K562 (cell line): ENCODE results near the gene CCL27. TPM values are rescaled to one million over a fixed set of nuclear protein-coding genes. Genes with fewer than 3 reads are reported as not detected.

Experiments
- ATAC-seq: fragments of 200-7000 bp; cut with Tn5 transposase; 3 replicates; pipeline ENCODE4 v1.9.1; 2020; ENCODE audit warnings: moderate library complexity
- BruUV-seq: library from RNA; stranded (reverse); fragments of 400-500 nt; replicated peaks from 2 replicates; lab custom pipeline; 2021; lab: Mats Ljungman, UMichigan
- CTCF ChIA-PET: fragments of 300-600 bp; formaldehyde crosslinking; extraction: SDS; loops from one replicate; lab custom pipeline; 2021; ENCODE audit warnings: low intra/inter-chr PET ratio; lab: Yijun Ruan, JAX
- POLR2A ChIA-PET: fragments of 300-600, 350-650 bp; sonication (Branson Sonifier 250); formaldehyde crosslinking; extraction: SDS; loops from one replicate; lab custom pipeline; 2021; ENCODE audit warnings: antibody characterized with exemption, inconsistent platforms; lab: Yijun Ruan, JAX
- DNase-seq, 4 experiments: peaks; one replicate each; pipeline versions ENCODE4 v3.0.0 to v3.0.0-alpha.2; 2011 to 2018; ENCODE audit warnings: low spot score in 3 of 4, mixed read lengths in 3 of 4; ENCODE audit errors: extremely low read depth in 1 of 4
- FAIRE-seq: peaks from 2 replicates; lab custom pipeline; 2011; peaks lifted over from hg19 to GRCh38; lab: Jason Lieb, UNC
- H2AFZ ChIP-seq: 2 replicates; pipeline ENCODE4 v1.6.0; 2011; ENCODE audit warnings: low read depth, low read length, control low read depth, inconsistent platforms
- H3K27ac ChIP-seq: fragments of 200-600 bp; 3 replicates; pipeline ENCODE4 v1.8.0; 2011; ENCODE audit warnings: low read depth, mild to moderate bottlenecking, control low read depth, inconsistent platforms, low read length, moderate library complexity, mixed read lengths; ENCODE audit errors: extremely low read depth
- H3K27me3 ChIP-seq, 2 experiments: fragments of 300-600 bp in 1 of 2; 2 replicates in 1 of 2; 3 replicates in 1 of 2; pipeline versions ENCODE4 v1.6.0 to v1.8.0; 2011; ENCODE audit warnings: inconsistent platforms in 2 of 2, low read length in 2 of 2, mild to moderate bottlenecking in 1 of 2, mixed read lengths in 1 of 2, moderate library complexity in 1 of 2; ENCODE audit not compliant: control insufficient read depth in 2 of 2, insufficient read depth in 2 of 2
- H3K36me3 ChIP-seq: fragments of 300-600 bp; 3 replicates; pipeline ENCODE4 v1.8.0; 2011; ENCODE audit warnings: mild to moderate bottlenecking, low read length, inconsistent platforms; ENCODE audit not compliant: control insufficient read depth, insufficient read depth
- H3K4me1 ChIP-seq, 2 experiments: fragments of 200-600 bp in 1 of 2; replicated peaks in 1 of 2; 2 replicates in 1 of 2; 3 replicates in 1 of 2; pipeline versions ENCODE4 v1.5.1 to v1.8.0; 2011; ENCODE audit warnings: inconsistent platforms in 2 of 2, low read length in 2 of 2, mild to moderate bottlenecking in 1 of 2, mixed read lengths in 1 of 2, moderate library complexity in 1 of 2; ENCODE audit not compliant: control insufficient read depth in 2 of 2, insufficient read depth in 2 of 2
- H3K4me2 ChIP-seq: 2 replicates; pipeline ENCODE4 v1.6.1; 2011; ENCODE audit warnings: low read length, control low read depth, inconsistent platforms, mixed read lengths; ENCODE audit not compliant: insufficient read depth
- H3K4me3 ChIP-seq: fragments of 200-600 bp; sonication (generic), shearing (Covaris generic); 2 replicates; pipeline ENCODE4 v1.5.1; 2016; ENCODE audit warnings: control low read depth, inconsistent platforms
- H3K79me2 ChIP-seq: fragments of 200-600 bp; 3 replicates; pipeline ENCODE4 v1.8.0; 2011; ENCODE audit warnings: low read length, inconsistent platforms; ENCODE audit not compliant: control insufficient read depth, insufficient read depth
- H3K9ac ChIP-seq, 2 experiments: 2 replicates each; pipeline versions ENCODE4 v1.6.0 to v1.6.1; 2011; ENCODE audit warnings: low read depth in 2 of 2, low read length in 2 of 2, control low read depth in 1 of 2, inconsistent platforms in 1 of 2, mild to moderate bottlenecking in 1 of 2, mixed read lengths in 1 of 2; ENCODE audit not compliant: insufficient read depth in 1 of 2
- H3K9me1 ChIP-seq: one replicate; pipeline ENCODE4 v1.6.0; 2011; ENCODE audit warnings: inconsistent platforms, mild to moderate bottlenecking, low read length, moderate library complexity; ENCODE audit not compliant: control insufficient read depth, insufficient read depth
- H3K9me3 ChIP-seq: replicated peaks from 2 replicates; pipeline ENCODE4 v1.5.1; 2011; ENCODE audit warnings: low read depth, low read length, inconsistent platforms; ENCODE audit not compliant: control insufficient read depth, insufficient read depth
- H4K20me1 ChIP-seq: replicated peaks from 2 replicates; pipeline ENCODE4 v1.6.1; 2011; ENCODE audit warnings: low read length, inconsistent platforms, mixed read lengths; ENCODE audit not compliant: control insufficient read depth, insufficient read depth
- ASH1L ChIP-seq: fragments of 450-650 bp; IDR thresholded peaks from 2 replicates; pipeline ENCODE4 v1.6.1; 2018; ENCODE audit warnings: borderline replicate concordance, mild to moderate bottlenecking, low read depth; ENCODE audit not compliant: partially characterized antibody
- JUNB ChIP-seq: fragments of 450-650 bp; formaldehyde crosslinking; conservative IDR thresholded peaks from 2 replicates; pipeline ENCODE4 v1.4.0; 2020; ENCODE audit warnings: mild to moderate bottlenecking
- KHSRP ChIP-seq: fragments of 450-650 bp; IDR thresholded peaks from 2 replicates; pipeline ENCODE4 v1.6.1; 2017
- NUFIP1 ChIP-seq: fragments of 450-650 bp; IDR thresholded peaks from 2 replicates; pipeline ENCODE4 v1.6.1; 2018; ENCODE audit not compliant: partially characterized antibody
- SREBF1 ChIP-seq: fragments of 150-350 bp; IDR thresholded peaks from 2 replicates; pipeline ENCODE4 v1.6.1; 2014; ENCODE audit warnings: antibody characterized with exemption, low read depth, low read length, borderline replicate concordance
- YY1 ChIP-seq, 3 experiments: IDR thresholded peaks; 2 replicates each; pipeline ENCODE4 v1.6.1; 2011; ENCODE audit warnings: low read length in 2 of 3, mild to moderate bottlenecking in 2 of 3, moderate library complexity in 2 of 3, borderline replicate concordance in 1 of 3, control low read depth in 1 of 3, low read depth in 1 of 3; ENCODE audit not compliant: insufficient read depth in 3 of 3, insufficient replicate concordance in 2 of 3, control insufficient read depth in 1 of 3, insufficient read length in 1 of 3; ENCODE audit errors: extremely low read depth in 1 of 3
- ZNF707 ChIP-seq: fragments of 250-450 bp; sonication (Bioruptor Pico); conservative IDR thresholded peaks from 2 replicates; pipeline ENCODE4 v1.8.0; 2022; ENCODE audit warnings: inconsistent platforms, mild to moderate bottlenecking, moderate library complexity
- ZNF766 ChIP-seq: fragments of 200-800 bp; sonication (Bioruptor generic); conservative IDR thresholded peaks from 2 replicates; pipeline ENCODE4 v1.6.1; 2016; ENCODE audit warnings: missing genetic modification characterization, missing compliant biosample characterization
- WGBS: fragments of 100-300 bp; shearing (Covaris generic); methylation state at CpG from one replicate; pipeline ENCODE4 v1.1.6; 2016; ENCODE audit warnings: low coverage, mixed read lengths; ENCODE audit not compliant: insufficient coverage; ENCODE audit errors: missing lambda C conversion rate; 5-methylcytosine and 5-hydroxymethylcytosine counted together
- in situ Hi-C: fragments of 300-500 bp; cut with MboI; formaldehyde crosslinking; loops from 4 replicates; pipeline ENCODE4 v1.15.0; 2018; ENCODE audit warnings: inconsistent platforms, mixed read lengths
- intact Hi-C: fragments of 100-400 bp; cut with micrococcal nuclease; formaldehyde crosslinking; loops from 2 replicates; pipeline ENCODE4 v1.14.2; 2022
- polyA plus RNA-seq, 8 experiments: library from polyadenylated mRNA; depleted of rRNA in 4 of 8; stranded (reverse) in 5 of 8; unstranded in 3 of 8; fragments of >200 nt; fragmentation: Nextera tagmentation in 2 of 8; fragmentation: Illumina TruSeq in 1 of 8; extraction: Ambion mirVana in 2 of 8; extraction: Trizol in 1 of 8; gene quantifications; 2 replicates each; pipeline versions ENCODE4 v1.2.1 to v1.2.3, GENCODE V29; 2011 to 2014; ENCODE audit warnings: inconsistent platforms in 1 of 8, missing spikeins in 1 of 8
- total RNA-seq, 7 experiments: library from RNA; depleted of rRNA in 6 of 7; stranded (reverse); fragments of >200 nt in 6 of 7; fragmentation: Illumina TruSeq in 2 of 7; extraction: Trizol in 2 of 7; gene quantifications; 2 replicates each; pipeline versions ENCODE4 v1.2.1 to v1.2.3, GENCODE V29; 2011 to 2021; ENCODE audit warnings: low replicate concordance in 1 of 7
- TF ChIP-seq, protein P1 (sequence below): fragments of 250-450 bp; sonication (Bioruptor Pico); IDR thresholded peaks from 2 replicates; pipeline ENCODE4 v1.8.0; 2022; ENCODE audit warnings: moderate library complexity, mild to moderate bottlenecking, inconsistent platforms
- TF ChIP-seq, protein P2 (sequence below): fragments of 250-450 bp; sonication (Bioruptor Pico); IDR thresholded peaks from 2 replicates; pipeline ENCODE4 v1.4.0; 2020; ENCODE audit warnings: mild to moderate bottlenecking, moderate library complexity

Gene CCL27
- total and polyA plus RNA-seq, 9 of the 15 experiments (the other 6 are each of a cell fraction or from before 2014, with no cell fraction given): 0.10 to 0.53 (median 0.27) TPM; not detected in 5

DNA sequence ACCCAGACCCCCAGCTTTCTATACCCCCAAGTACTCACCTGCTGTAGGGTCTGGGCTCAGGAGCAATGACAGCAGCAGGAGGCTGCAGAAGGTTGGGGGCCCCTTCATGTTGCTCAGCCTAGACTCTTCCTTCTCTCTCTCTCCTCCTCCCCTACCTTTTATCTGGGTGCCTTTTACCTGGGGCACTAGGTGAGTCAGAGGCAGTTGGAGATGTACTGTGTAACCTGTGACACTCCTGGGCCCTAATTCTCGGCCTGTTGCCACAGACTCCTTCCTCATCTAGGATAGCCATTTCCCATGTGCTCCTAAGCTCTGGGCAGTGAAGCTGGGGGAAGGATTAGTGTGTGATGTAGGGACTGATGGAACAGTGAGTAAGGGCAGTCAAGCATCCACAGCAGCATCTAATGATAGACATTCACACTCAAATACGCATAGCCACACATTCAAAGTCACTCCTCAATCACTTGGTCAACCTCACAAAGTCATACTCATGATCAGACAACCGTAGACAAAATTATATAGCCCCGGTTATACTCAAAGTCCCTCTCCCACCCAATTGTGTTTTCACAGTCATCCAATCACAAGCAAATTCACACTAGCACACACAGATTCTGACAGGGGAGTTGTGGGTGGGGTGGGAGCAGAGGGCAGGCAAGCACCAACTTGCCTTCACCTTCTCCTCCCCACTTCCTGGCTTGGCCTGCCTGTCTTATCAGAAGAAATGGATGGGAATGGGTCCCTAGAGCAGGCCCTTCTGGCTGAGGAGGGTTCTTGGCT lies at the start of gene CCL27 (continued):
- TF ChIP-seq, protein P1, sequence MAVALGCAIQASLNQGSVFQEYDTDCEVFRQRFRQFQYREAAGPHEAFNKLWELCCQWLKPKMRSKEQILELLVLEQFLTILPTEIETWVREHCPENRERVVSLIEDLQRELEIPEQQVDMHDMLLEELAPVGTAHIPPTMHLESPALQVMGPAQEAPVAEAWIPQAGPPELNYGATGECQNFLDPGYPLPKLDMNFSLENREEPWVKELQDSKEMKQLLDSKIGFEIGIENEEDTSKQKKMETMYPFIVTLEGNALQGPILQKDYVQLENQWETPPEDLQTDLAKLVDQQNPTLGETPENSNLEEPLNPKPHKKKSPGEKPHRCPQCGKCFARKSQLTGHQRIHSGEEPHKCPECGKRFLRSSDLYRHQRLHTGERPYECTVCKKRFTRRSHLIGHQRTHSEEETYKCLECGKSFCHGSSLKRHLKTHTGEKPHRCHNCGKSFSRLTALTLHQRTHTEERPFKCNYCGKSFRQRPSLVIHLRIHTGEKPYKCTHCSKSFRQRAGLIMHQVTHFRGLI (CRISPR knock-in tag): no peak
- TF ChIP-seq, protein P2, sequence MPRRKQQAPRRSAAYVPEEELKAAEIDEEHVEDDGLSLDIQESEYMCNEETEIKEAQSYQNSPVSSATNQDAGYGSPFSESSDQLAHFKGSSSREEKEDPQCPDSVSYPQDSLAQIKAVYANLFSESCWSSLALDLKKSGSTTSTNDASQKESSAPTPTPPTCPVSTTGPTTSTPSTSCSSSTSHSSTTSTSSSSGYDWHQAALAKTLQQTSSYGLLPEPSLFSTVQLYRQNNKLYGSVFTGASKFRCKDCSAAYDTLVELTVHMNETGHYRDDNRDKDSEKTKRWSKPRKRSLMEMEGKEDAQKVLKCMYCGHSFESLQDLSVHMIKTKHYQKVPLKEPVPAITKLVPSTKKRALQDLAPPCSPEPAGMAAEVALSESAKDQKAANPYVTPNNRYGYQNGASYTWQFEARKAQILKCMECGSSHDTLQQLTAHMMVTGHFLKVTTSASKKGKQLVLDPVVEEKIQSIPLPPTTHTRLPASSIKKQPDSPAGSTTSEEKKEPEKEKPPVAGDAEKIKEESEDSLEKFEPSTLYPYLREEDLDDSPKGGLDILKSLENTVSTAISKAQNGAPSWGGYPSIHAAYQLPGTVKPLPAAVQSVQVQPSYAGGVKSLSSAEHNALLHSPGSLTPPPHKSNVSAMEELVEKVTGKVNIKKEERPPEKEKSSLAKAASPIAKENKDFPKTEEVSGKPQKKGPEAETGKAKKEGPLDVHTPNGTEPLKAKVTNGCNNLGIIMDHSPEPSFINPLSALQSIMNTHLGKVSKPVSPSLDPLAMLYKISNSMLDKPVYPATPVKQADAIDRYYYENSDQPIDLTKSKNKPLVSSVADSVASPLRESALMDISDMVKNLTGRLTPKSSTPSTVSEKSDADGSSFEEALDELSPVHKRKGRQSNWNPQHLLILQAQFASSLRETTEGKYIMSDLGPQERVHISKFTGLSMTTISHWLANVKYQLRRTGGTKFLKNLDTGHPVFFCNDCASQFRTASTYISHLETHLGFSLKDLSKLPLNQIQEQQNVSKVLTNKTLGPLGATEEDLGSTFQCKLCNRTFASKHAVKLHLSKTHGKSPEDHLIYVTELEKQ (CRISPR knock-in tag): no peak

DNA sequence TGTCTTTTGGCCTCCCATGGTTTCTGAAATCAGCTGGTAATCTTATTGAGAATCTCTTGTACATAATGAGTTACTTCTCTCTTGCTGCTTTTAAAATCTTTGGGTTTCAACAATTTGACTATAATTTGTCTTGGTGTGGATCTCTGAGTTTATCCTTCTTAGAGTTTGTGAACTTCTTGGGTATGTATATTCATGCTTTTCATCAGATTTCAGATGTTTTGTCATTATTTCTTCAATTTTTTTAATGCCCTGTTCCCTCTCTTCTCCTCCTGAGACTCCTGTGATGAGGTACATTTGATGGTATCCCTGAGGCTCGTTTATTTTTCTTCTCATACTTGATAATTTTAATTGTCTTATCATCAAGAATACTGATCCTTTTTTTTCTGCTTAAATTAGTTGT lies 49.7 kb upstream of the CCL27 start:
- no peak for FAIRE-seq
- CTCF ChIA-PET: interaction anchor here (0.7 kb wide), 1 partner anchor 36 kb away, joined by 3 read pairs; no protein-coding TSS in a partner anchor
- POLR2A ChIA-PET: no interaction called here

More for the DNA sequence above, 49.7 kb upstream of the CCL27 start:
- no peak overlapping the region for H3K4me2 ChIP-seq
- no peaks in the 10 kb centered on the region for H4K20me1 ChIP-seq
- no peaks in the 10 kb centered on the region for H3K9me1 ChIP-seq
- H3K79me2 ChIP-seq: no peaks in the 10 kb centered on the region
- no peak for ATAC-seq
- no peak overlapping the region for H3K9ac ChIP-seq
- no peak overlapping the region for H3K4me3 ChIP-seq
- H3K27me3 ChIP-seq: peaks cover 3 to 16% of the 10 kb centered on the region in 2 experiments; a peak in 3 of 5 replicates
- H3K9me3 ChIP-seq: no peaks in the 10 kb centered on the region
- intact Hi-C loops: no loop called here
- TF ChIP-seq ASH1L: no peak
- TF ChIP-seq SREBF1: no peak
- no peak for TF ChIP-seq ZNF766 (CRISPR knock-in tag)
- no peak for TF ChIP-seq ZNF707
- no peak for TF ChIP-seq JUNB (CRISPR knock-in tag)
- TF ChIP-seq KHSRP: no peak
- no peak for TF ChIP-seq YY1 (IDR thresholded peaks at IDR 0.05; ENCODE audit: borderline replicate concordance in 1 of 3, control insufficient read depth in 1 of 3, extremely low read depth in 1 of 3, insufficient read depth in 3 of 3, insufficient read length in 1 of 3, insufficient replicate concordance in 2 of 3, low read depth in 1 of 3, low read length in 2 of 3)
- no peak for TF ChIP-seq NUFIP1
- WGBS: 0% methylated on average over 1 of the region's 1 CpG
- no peaks in the 10 kb centered on the region for H3K36me3 ChIP-seq
- DNase-seq: no peak
- H3K4me1 ChIP-seq: no peaks in the 10 kb centered on the region; a peak in 1 of 5 replicates
- BruUV-seq: no TSS peak
- in situ Hi-C loops: no loop called here
- H2AFZ ChIP-seq: no peak overlapping the region
- no peak overlapping the region for H3K27ac ChIP-seq
